Measurements from ENCODE around the gene KDM2A. TPM values are rescaled to one million over a fixed set of nuclear protein-coding genes. Genes with fewer than 3 reads are reported as not detected.

The KDM2A gene
- total and polyA plus RNA-seq, 2 of the 13 experiments (the other 11 are each of a cell fraction or from before 2014, with no cell fraction given) = 31.3 to 31.4 TPM

- Histone ChIP-seq H2AFZ (ENCODE audit: low read length) (no peak overlapping the region), H3K27ac (ENCODE audit: extremely low read length, insufficient read depth, low read length) (no peak overlapping the region), H4K20me1 (ENCODE audit: insufficient read depth, low read length) (peaks cover 11% of the 10 kb centered on the region), H3K4me1 (ENCODE audit: insufficient read depth, low read length) (no peaks in the 10 kb centered on the region; the same call in 1 of the 2 replicates), H3K36me3 (replicated peaks in 1 of 2; ENCODE audit: control insufficient read depth in 1 of 2, insufficient read depth in 2 of 2, low read length in 2 of 2) (peaks cover 2 to 10% of the 10 kb centered on the region in 2 experiments; a peak in 2 of 5 replicates), H3K79me2 (ENCODE audit: insufficient read depth, low read length) (peaks cover 47% of the 10 kb centered on the region), H3K27me3 (ENCODE audit: control insufficient read depth in 1 of 2, insufficient read depth in 2 of 2, low read length in 2 of 2) (no peaks in the 10 kb centered on the region), H3K4me2 (ENCODE audit: low read depth, low read length) (no peak overlapping the region), H3K9ac (ENCODE audit: insufficient read depth, low read depth, low read length) (no peak overlapping the region), H3K9me3 (ENCODE audit: low read length) (no peaks in the 10 kb centered on the region), H3K4me3 (replicated peaks in 1 of 3; ENCODE audit: insufficient read depth in 1 of 3, low read depth in 2 of 3, low read length in 3 of 3) (no peak overlapping the region)
- in situ Hi-C loops (cut with HindIII; ENCODE audit: extremely low pct_ligation_motif_present, low pct_unique_long_range_greater_than_20kb) (no loop called here), intact Hi-C loops (cut with micrococcal nuclease; ENCODE audit: unreplicated experiment) (no loop called here)
- ATAC-seq = no peak
- no peak for TF ChIP-seq CREBL2 (CRISPR knock-in tag; IDR thresholded peaks at IDR 0.05; ENCODE audit: borderline replicate concordance)
- peak; percentile 72 for TF ChIP-seq ZNF121 (CRISPR knock-in tag; IDR thresholded peaks at IDR 0.05)
- 98% methylated on average over 4 of the region's 4 CpGs for WGBS (ENCODE audit: low lambda C conversion rate)
- no peak for DNase-seq (ENCODE audit: low spot score)
- FAIRE-seq = no peak
- CTCF ChIA-PET (ENCODE audit: low intra/inter-chr PET ratio, low total read pairs) = no interaction called here
- POLR2A ChIA-PET = interaction anchor here (0.7 kb wide), 1 partner anchor 10 kb away, joined by 3 read pairs; no protein-coding TSS in a partner anchor
- no TSS peak for BruUV-seq (replicated peaks)
Observed at GRCh38 chr11:67157691-67158090, 38.6 kb downstream of the KDM2A start.

DNA sequence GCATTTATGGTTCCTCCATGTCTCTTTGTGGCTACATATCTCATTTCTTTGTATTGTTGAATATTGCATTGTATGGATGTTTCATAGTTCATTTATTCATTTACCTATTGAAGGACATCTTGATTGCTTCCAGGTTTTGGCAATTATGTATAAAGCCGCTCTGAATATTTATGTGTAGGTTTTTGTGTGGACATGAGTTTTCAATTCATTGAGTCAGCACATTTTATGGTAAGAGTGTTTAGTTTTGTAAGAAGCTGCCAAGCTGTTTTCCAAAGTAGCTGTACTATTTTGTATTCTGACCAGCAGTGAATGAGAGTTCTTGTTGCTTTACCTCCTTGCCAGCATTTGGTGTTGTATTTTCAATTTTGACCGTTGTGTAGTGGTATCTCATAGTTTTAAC is 39.2 kb downstream of the KDM2A start:
- Histone ChIP-seq H2AFZ (ENCODE audit: low read length) (no peak overlapping the region), H3K79me2 (ENCODE audit: insufficient read depth, low read length) (peaks cover 51% of the 10 kb centered on the region), H3K9ac (ENCODE audit: insufficient read depth, low read depth, low read length) (no peak overlapping the region), H3K4me1 (ENCODE audit: insufficient read depth, low read length) (no peaks in the 10 kb centered on the region; the same call in 1 of the 2 replicates), H3K9me3 (ENCODE audit: low read length) (no peaks in the 10 kb centered on the region), H3K27me3 (ENCODE audit: control insufficient read depth in 1 of 2, insufficient read depth in 2 of 2, low read length in 2 of 2) (no peaks in the 10 kb centered on the region), H4K20me1 (ENCODE audit: insufficient read depth, low read length) (peaks cover 11% of the 10 kb centered on the region), H3K27ac (ENCODE audit: extremely low read length, insufficient read depth, low read length) (no peak overlapping the region), H3K4me2 (ENCODE audit: low read depth, low read length) (no peak overlapping the region), H3K4me3 (replicated peaks in 1 of 3; ENCODE audit: insufficient read depth in 1 of 3, low read depth in 2 of 3, low read length in 3 of 3) (no peak overlapping the region), H3K36me3 (replicated peaks in 1 of 2; ENCODE audit: control insufficient read depth in 1 of 2, insufficient read depth in 2 of 2, low read length in 2 of 2) (peaks cover 2 to 8% of the 10 kb centered on the region in 2 experiments; a peak in 3 of 5 replicates)
- DNase-seq (ENCODE audit: low spot score) (no peak), FAIRE-seq (no peak), ATAC-seq (no peak)
- no TSS peak for BruUV-seq (replicated peaks)
- TF ChIP-seq MAFK (conservative IDR thresholded peaks at IDR 0.05 in 1 of 2, IDR thresholded peaks at IDR 0.05 in 1 of 2; ENCODE audit: low read length in 2 of 2) (peak; percentile 89 to 94), KDM5B (CRISPR knock-in tag; IDR thresholded peaks at IDR 0.05; ENCODE audit: borderline replicate concordance) (no peak), MAFF (IDR thresholded peaks at IDR 0.05; ENCODE audit: low read depth, low read length) (peak; percentile 90)
- CTCF ChIA-PET (ENCODE audit: low intra/inter-chr PET ratio, low total read pairs) = no interaction called here
- 96% methylated on average over 2 of the region's 2 CpGs for WGBS (ENCODE audit: low lambda C conversion rate)
- intact Hi-C loops (cut with micrococcal nuclease; ENCODE audit: unreplicated experiment) = no loop called here
- in situ Hi-C loops (cut with HindIII; ENCODE audit: extremely low pct_ligation_motif_present, low pct_unique_long_range_greater_than_20kb) = no loop called here
- POLR2A ChIA-PET = interaction anchor here (0.7 kb wide), 1 partner anchor 10 kb away, joined by 3 read pairs; no protein-coding TSS in a partner anchor
